HepG2 (cell line): ENCODE measurements around the gene SIK3. TPM values are rescaled to one million over a fixed set of nuclear protein-coding genes. Genes with fewer than 3 reads are reported as not detected.
A peak's percentile ranks its signal among the peaks of the same experiment; 100 is the strongest.

ENCODE experiments used
- AGO1 ChIP-seq: fragments of 200-400 bp; formaldehyde crosslinking; IDR thresholded peaks from 2 replicates; pipeline ENCODE4 v1.6.1; 2017; ENCODE audit warnings: mild to moderate bottlenecking, low read depth, low read length, moderate library complexity; ENCODE audit not compliant: poor library complexity, severe bottlenecking
- ATF2 ChIP-seq: sonication (generic); formaldehyde crosslinking; IDR thresholded peaks from 2 replicates; pipeline ENCODE4 v1.4.0; 2020; ENCODE audit warnings: missing genetic modification reagents
- CBFB ChIP-seq: sonication (generic); formaldehyde crosslinking; IDR thresholded peaks from 2 replicates; pipeline ENCODE4 v1.4.0; 2020; ENCODE audit warnings: missing genetic modification reagents
- ERF ChIP-seq: IDR thresholded peaks from 2 replicates; pipeline ENCODE4 v1.6.1; 2018; ENCODE audit warnings: missing biosample characterization, missing genetic modification reagents
- FOXA3 ChIP-seq: IDR thresholded peaks from 2 replicates; pipeline ENCODE4 v1.6.1; 2016; ENCODE audit warnings: missing genetic modification reagents, missing compliant biosample characterization
- GRHL1 ChIP-seq: sonication (generic); formaldehyde crosslinking; conservative IDR thresholded peaks from 2 replicates; pipeline ENCODE4 v1.8.0; 2022; ENCODE audit warnings: missing genetic modification reagents
- HHEX ChIP-seq: IDR thresholded peaks from 2 replicates; pipeline ENCODE4 v1.6.1; 2016; ENCODE audit warnings: control low read depth
- ISX ChIP-seq: sonication (generic); formaldehyde crosslinking; conservative IDR thresholded peaks from 2 replicates; pipeline ENCODE4 v1.5.0; 2020; ENCODE audit warnings: missing genetic modification reagents
- MTF2 ChIP-seq: sonication (generic); formaldehyde crosslinking; IDR thresholded peaks from 2 replicates; pipeline ENCODE4 v1.5.0; 2020; ENCODE audit warnings: missing genetic modification reagents, borderline replicate concordance
- NCOA5 ChIP-seq: sonication (generic); formaldehyde crosslinking; IDR thresholded peaks from 2 replicates; pipeline ENCODE4 v1.4.0; 2020; ENCODE audit warnings: missing genetic modification reagents
- RBM39 ChIP-seq: fragments of 200-400 bp; formaldehyde crosslinking; IDR thresholded peaks from one replicate; pipeline ENCODE4 v1.6.1; 2018; ENCODE audit warnings: antibody characterized with exemption, mild to moderate bottlenecking, low read depth, low read length; ENCODE audit not compliant: poor library complexity, severe bottlenecking
- SCMH1 ChIP-seq: sonication (generic); formaldehyde crosslinking; IDR thresholded peaks from 2 replicates; pipeline ENCODE4 v1.9.0; 2021; ENCODE audit warnings: missing genetic modification reagents, mild to moderate bottlenecking, borderline replicate concordance
- SMAD3 ChIP-seq: sonication (generic); formaldehyde crosslinking; IDR thresholded peaks from 2 replicates; pipeline ENCODE4 v1.4.0; 2020; ENCODE audit warnings: missing genetic modification reagents
- TEAD3 ChIP-seq: optimal IDR thresholded peaks from 2 replicates; pipeline ENCODE3; 2016; ENCODE audit warnings: borderline replicate concordance
- THAP11 ChIP-seq: IDR thresholded peaks from 2 replicates; pipeline ENCODE4 v1.6.1; 2016; ENCODE audit warnings: missing biosample characterization, missing genetic modification reagents
- THAP8 ChIP-seq: sonication (generic); formaldehyde crosslinking; IDR thresholded peaks from 2 replicates; pipeline ENCODE4 v1.5.1; 2020; ENCODE audit warnings: missing genetic modification reagents, mild to moderate bottlenecking, borderline replicate concordance
- TMF1 ChIP-seq: sonication (generic); formaldehyde crosslinking; IDR thresholded peaks from 2 replicates; pipeline ENCODE4 v1.8.1; 2022; ENCODE audit warnings: low read depth, missing genetic modification reagents
- XBP1 ChIP-seq: sonication (generic); formaldehyde crosslinking; IDR thresholded peaks from 2 replicates; pipeline ENCODE4 v1.5.0; 2020; ENCODE audit warnings: missing genetic modification reagents
- ZBTB38 ChIP-seq: sonication (generic); formaldehyde crosslinking; IDR thresholded peaks from 2 replicates; pipeline ENCODE4 v1.5.1; 2020; ENCODE audit warnings: mild to moderate bottlenecking, missing genetic modification reagents
- ZNF281 ChIP-seq: sonication (generic); formaldehyde crosslinking; IDR thresholded peaks from 2 replicates; pipeline ENCODE4 v1.4.0; 2020; ENCODE audit warnings: missing genetic modification reagents, borderline replicate concordance
- ZNF383 ChIP-seq: sonication (generic); formaldehyde crosslinking; IDR thresholded peaks from 2 replicates; pipeline ENCODE4 v1.4.0; 2020; ENCODE audit warnings: missing genetic modification reagents, mild to moderate bottlenecking, borderline replicate concordance
- ZNF550 ChIP-seq: sonication (generic); formaldehyde crosslinking; IDR thresholded peaks from 2 replicates; pipeline ENCODE4 v1.4.0; 2020; ENCODE audit warnings: mild to moderate bottlenecking, missing genetic modification reagents, borderline replicate concordance
- ZNF792 ChIP-seq: IDR thresholded peaks from 2 replicates; pipeline ENCODE4 v1.6.1; 2016
- polyA plus RNA-seq, 8 experiments: library from polyadenylated mRNA; depleted of rRNA in 3 of 8; stranded (reverse) in 7 of 8; unstranded in 1 of 8; fragments of >200 nt; fragmentation: Illumina TruSeq in 4 of 8; extraction: Trizol in 4 of 8; gene quantifications; 2 replicates each; pipeline versions ENCODE4 v1.2.1 to v1.2.3, GENCODE V29; 2011 to 2016; ENCODE audit warnings: low read depth in 4 of 8, missing spikeins in 1 of 8, mixed read lengths in 1 of 8; ENCODE audit not compliant: insufficient read depth in 1 of 8
- total RNA-seq, 5 experiments: library from RNA; depleted of rRNA; stranded (reverse); fragments of >200 nt; fragmentation: Illumina TruSeq; extraction: Trizol; gene quantifications; 2 replicates each; pipeline ENCODE4 v1.2.3, GENCODE V29; 2016; ENCODE audit warnings: low read depth in 1 of 5

SIK3 gene
- total and polyA plus RNA-seq, 2 of the 13 experiments (the other 11 are each of a cell fraction or from before 2014, with no cell fraction given), result 5.7 to 9.8 TPM

- TF ChIP-seq SCMH1 (no peak), ZBTB38 (CRISPR knock-in tag) (peak; percentile 91), ISX (CRISPR knock-in tag) (no peak), SMAD3 (CRISPR knock-in tag) (peak; percentile 98), XBP1 (CRISPR knock-in tag) (no peak), ERF (peak; percentile 95), ZNF383 (CRISPR knock-in tag) (no peak), AGO1 (peak; percentile 91), HHEX (CRISPR knock-in tag) (peak; percentile 80), ZNF281 (CRISPR knock-in tag) (peak; percentile 87; the same call in 1 of the 2 replicates), GRHL1 (CRISPR knock-in tag) (no peak), THAP8 (CRISPR knock-in tag) (peak; percentile 44; the same call in 1 of the 2 replicates), RBM39 (peak; percentile 37), TMF1 (peak; percentile 43; the same call in 1 of the 2 replicates), ZNF550 (CRISPR knock-in tag) (peak; percentile 59; the same call in 1 of the 2 replicates), FOXA3 (peak; percentile 99), MTF2 (CRISPR knock-in tag) (no peak), NCOA5 (0 out of 2 replicates have a peak, but pooled peaks have one; percentile 49), ZNF792 (CRISPR knock-in tag) (peak; percentile 94), ATF2 (peak; percentile 95), CBFB (CRISPR knock-in tag) (peak; percentile 64; the same call in 1 of the 2 replicates), TEAD3 (peak; percentile 90), THAP11 (CRISPR knock-in tag) (peak; percentile 80)
Observed at GRCh38 chr11:116832350-116833290, 265.6 kb downstream of the SIK3 start (continued).
